ENCODE data around the gene CYP2S1. TPM values are rescaled to one million over a fixed set of nuclear protein-coding genes. Genes with fewer than 3 reads are reported as not detected.

CYP2S1 gene
- total RNA-seq, 4 donors from 2014 or later: 0.31 to 0.64 TPM; not detected in 2

GRCh38 chr19:41194157-41194552 is 1.1 kb downstream of the CYP2S1 start:
- intact Hi-C loops (cut with DNase I; ENCODE audit: low total_unique reads) (no loop called here), in situ Hi-C loops (cut with MboI; ENCODE audit: low sequenced_read_pairs in 4 of 4) (no loop called here)
- no peak overlapping the region for H3K27ac ChIP-seq
- ATAC-seq (no peak), DNase-seq (no peak)
- H3K27me3 ChIP-seq: peaks cover 32 to 44% (median 39%) of the 10 kb centered on the region in 3 donors
- H3K9me3 ChIP-seq: no peaks in the 10 kb centered on the region
- no peak overlapping the region for H3K4me3 ChIP-seq
- no peak for TF ChIP-seq POLR2A (IDR thresholded peaks at IDR 0.05)
- no peak for TF ChIP-seq CTCF (IDR thresholded peaks at IDR 0.05 in 4 of 5, conservative IDR thresholded peaks at IDR 0.05 in 1 of 5)
- H3K36me3 ChIP-seq: no peaks in the 10 kb centered on the region
- no peaks in the 10 kb centered on the region for H3K4me1 ChIP-seq

- no peaks in the 10 kb centered on the region for H3K9me3 ChIP-seq
- ATAC-seq (no peak), DNase-seq (no peak)
- no peaks in the 10 kb centered on the region for H3K36me3 ChIP-seq
- no peaks in the 10 kb centered on the region for H3K4me1 ChIP-seq
- intact Hi-C loops (cut with DNase I; ENCODE audit: low total_unique reads): no loop called here
- H3K27ac ChIP-seq: no peak overlapping the region
- in situ Hi-C loops (cut with MboI; ENCODE audit: low sequenced_read_pairs in 4 of 4): no loop called here
- no peak overlapping the region for H3K4me3 ChIP-seq
- no peak for TF ChIP-seq CTCF (IDR thresholded peaks at IDR 0.05 in 4 of 5, conservative IDR thresholded peaks at IDR 0.05 in 1 of 5)
- no peak for TF ChIP-seq POLR2A (IDR thresholded peaks at IDR 0.05)
- H3K27me3 ChIP-seq: peaks cover 23 to 32% (median 31%) of the 10 kb centered on the region in 3 donors
Observed at GRCh38 chr19:41195675-41196497, 2.9 kb downstream of the CYP2S1 start.

- TF ChIP-seq CTCF (IDR thresholded peaks at IDR 0.05 in 4 of 5, conservative IDR thresholded peaks at IDR 0.05 in 1 of 5) (no peak), POLR2A (IDR thresholded peaks at IDR 0.05) (no peak)
- peaks cover 3 to 11% (median 6%) of the 10 kb centered on the region in 3 donors for H3K27me3 ChIP-seq
- no peak for ATAC-seq
Observed at GRCh38 chr19:41198559-41198958, 5.5 kb downstream of the CYP2S1 start.

GRCh38 chr19:41203371-41203770 is 10.4 kb downstream of the CYP2S1 start:
- Histone ChIP-seq H3K36me3 (no peaks in the 10 kb centered on the region), H3K9me3 (no peaks in the 10 kb centered on the region), H3K4me3 (no peak overlapping the region), H3K4me1 (no peaks in the 10 kb centered on the region), H3K27ac (no peak overlapping the region), H3K27me3 (no peaks in the 10 kb centered on the region)
- TF ChIP-seq CTCF (IDR thresholded peaks at IDR 0.05 in 4 of 5, conservative IDR thresholded peaks at IDR 0.05 in 1 of 5) (no peak), POLR2A (IDR thresholded peaks at IDR 0.05) (no peak)
- in situ Hi-C loops (cut with MboI; ENCODE audit: low sequenced_read_pairs in 4 of 4) (loop anchor here in 3 of 4 donors (5.0 kb wide), 1 partner anchor 59 kb away; the partner anchor contains the start of gene HNRNPUL1 (in 3 of the 3)), intact Hi-C loops (cut with DNase I; ENCODE audit: low total_unique reads) (loop anchor here (5.0 kb wide), 1 partner anchor 149 kb away; the partner anchor contains the start of gene TGFB1)
- no peak for ATAC-seq
- no peak for DNase-seq

More at GRCh38 chr19:41198559-41198958, 5.5 kb downstream of the CYP2S1 start:
- in situ Hi-C loops (cut with MboI; ENCODE audit: low sequenced_read_pairs in 4 of 4): no loop called here
- DNase-seq: no peak
- Histone ChIP-seq H3K36me3 (no peaks in the 10 kb centered on the region), H3K4me1 (no peaks in the 10 kb centered on the region), H3K9me3 (no peaks in the 10 kb centered on the region), H3K27ac (no peak overlapping the region), H3K4me3 (no peak overlapping the region)
- intact Hi-C loops (cut with DNase I; ENCODE audit: low total_unique reads): no loop called here
